Breast epithelium (tissue), 4 donors: ENCODE data around the gene ZKSCAN8. TPM values are rescaled to one million over a fixed set of nuclear protein-coding genes. Genes with fewer than 3 reads are reported as not detected.
A peak's percentile ranks its signal among the peaks of the same experiment; 100 is the strongest.

ENCODE experiments used
- DNase-seq, 2 donors: peaks; one replicate each; pipeline ENCODE4 v3.0.0-alpha.2; 2019; ENCODE audit warnings: low spot score in 2 of 2
- H3K27ac ChIP-seq, 2 donors: fragments of 200-600 bp; sonication (generic) in 1 of 2; one replicate each; pipeline ENCODE4 v1.5.1; 2016 to 2019; ENCODE audit warnings: mild to moderate bottlenecking in 1 of 2
- H3K27me3 ChIP-seq, 2 donors: fragments of 200-600 bp; sonication (generic) in 1 of 2; one replicate each; pipeline versions ENCODE4 v1.5.1 to v1.6.0; 2017 to 2019; ENCODE audit warnings: control low read depth in 1 of 2, mild to moderate bottlenecking in 1 of 2
- H3K36me3 ChIP-seq: fragments of 200-600 bp; one replicate; pipeline ENCODE4 v1.5.1; 2019
- H3K4me1 ChIP-seq, 2 donors: fragments of 200-600 bp; sonication (generic); one replicate each; pipeline ENCODE4 v1.5.1; 2016 to 2019; ENCODE audit warnings: control low read depth in 1 of 2
- H3K4me3 ChIP-seq, 3 donors: fragments of 200-600 bp; sonication (generic); 1 replicate in 2 of 3; 2 replicates in 1 of 3; pipeline ENCODE4 v1.5.1; 2016 to 2019; ENCODE audit warnings: mild to moderate bottlenecking in 3 of 3, moderate library complexity in 2 of 3
- H3K9me3 ChIP-seq, 2 donors: fragments of 200-600 bp; sonication (generic) in 1 of 2; one replicate each; pipeline ENCODE4 v1.5.1; 2016 to 2019; ENCODE audit warnings: control low read depth in 1 of 2
- CTCF ChIP-seq, 3 donors: fragments of 450-650 bp; IDR thresholded peaks; one replicate each; pipeline ENCODE4 v1.5.1; 2016 to 2017; ENCODE audit warnings: antibody characterized with exemption in 3 of 3, mild to moderate bottlenecking in 3 of 3, moderate library complexity in 3 of 3
- POLR2A ChIP-seq: fragments of 450-650 bp; IDR thresholded peaks from one replicate; pipeline ENCODE4 v1.6.1; 2016; ENCODE audit warnings: antibody characterized with exemption, mild to moderate bottlenecking, moderate library complexity
- POLR2AphosphoS5 ChIP-seq, 3 donors: sonication (generic); formaldehyde crosslinking; IDR thresholded peaks; one replicate each; pipeline ENCODE4 v1.6.1; 2017; ENCODE audit warnings: antibody characterized with exemption in 3 of 3
- intact Hi-C: fragments of 100-400 bp; cut with DNase I; formaldehyde crosslinking; loops from one replicate; pipeline ENCODE4 v1.15.1; 2023; ENCODE audit warnings: low total_unique reads
- total RNA-seq, 3 donors: library from RNA; depleted of rRNA; stranded (reverse); fragments of >200 nt; gene quantifications; one replicate each; pipeline ENCODE4 v1.1.0, GENCODE V29; 2016

Gene ZKSCAN8
- total RNA-seq, 3 donors from 2014 or later = 21.9 to 33.8 (median 22.9) TPM

DNA sequence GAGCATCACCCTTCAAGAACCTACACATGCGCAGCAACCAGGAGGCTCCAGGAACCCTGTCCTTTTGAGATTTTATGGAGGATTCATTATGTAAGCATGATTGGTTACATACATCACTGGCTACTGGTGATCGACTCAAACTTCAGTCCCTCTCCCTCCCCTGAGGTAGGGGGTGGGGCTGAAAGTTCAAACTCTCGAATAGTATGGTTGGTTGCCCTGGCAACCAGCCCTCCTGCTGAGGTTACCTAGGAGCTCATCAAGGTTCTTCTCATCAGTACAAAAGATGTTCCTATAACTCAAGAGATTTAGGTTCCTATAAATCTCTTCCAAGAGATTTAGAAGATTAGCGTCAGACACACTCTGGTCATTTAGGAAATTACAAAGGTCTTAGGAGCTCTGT lies 61.5 kb downstream of the ZKSCAN8 start:
- no peak for DNase-seq
- peaks cover 0 to 49% of the 10 kb centered on the region in 2 donors for H3K27me3 ChIP-seq
- H3K27ac ChIP-seq = no peak overlapping the region
- H3K4me1 ChIP-seq = no peaks in the 10 kb centered on the region
- peaks cover 0 to 30% of the 10 kb centered on the region in 2 donors for H3K9me3 ChIP-seq
- TF ChIP-seq POLR2A (no peak), POLR2AphosphoS5 (IDR thresholded peaks at IDR 0.05) (no peak), CTCF (IDR thresholded peaks at IDR 0.05) (no peak)
- intact Hi-C loops = no loop called here
- no peak overlapping the region for H3K4me3 ChIP-seq
- H3K36me3 ChIP-seq = no peaks in the 10 kb centered on the region

GRCh38 chr6:28205879-28206278 lies 64.2 kb downstream of the ZKSCAN8 start:
- no peaks in the 10 kb centered on the region for H3K4me1 ChIP-seq
- H3K27me3 ChIP-seq = peaks cover 0 to 60% of the 10 kb centered on the region in 2 donors
- DNase-seq = no peak
- no peak overlapping the region for H3K4me3 ChIP-seq
- H3K27ac ChIP-seq = no peak overlapping the region
- TF ChIP-seq CTCF (IDR thresholded peaks at IDR 0.05) = no peak
- no peak for TF ChIP-seq POLR2AphosphoS5 (IDR thresholded peaks at IDR 0.05)
- no peak for TF ChIP-seq POLR2A
- H3K9me3 ChIP-seq = peaks cover 0 to 30% of the 10 kb centered on the region in 2 donors
- no peaks in the 10 kb centered on the region for H3K36me3 ChIP-seq
- intact Hi-C loops = no loop called here

DNA sequence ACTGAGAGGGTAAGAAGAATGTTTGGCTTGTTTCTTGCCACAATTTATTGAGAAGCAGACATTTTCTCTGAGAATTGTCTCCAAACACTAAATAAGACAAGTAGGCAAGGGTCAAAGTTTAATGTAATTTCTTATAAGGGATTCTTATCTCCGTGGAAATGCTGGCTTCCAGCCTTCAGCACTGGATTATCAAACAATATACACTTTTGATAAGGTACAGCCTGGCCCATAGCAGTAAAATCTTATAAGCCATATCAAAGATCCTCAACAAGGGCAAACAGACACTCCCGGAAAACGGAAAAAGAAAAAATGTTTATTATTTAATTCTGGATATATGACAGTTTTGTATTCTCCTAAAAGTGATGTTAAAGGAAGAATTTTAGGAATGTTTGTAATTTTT lies 64.8 kb downstream of the ZKSCAN8 start:
- H3K4me1 ChIP-seq = no peaks in the 10 kb centered on the region
- TF ChIP-seq CTCF (IDR thresholded peaks at IDR 0.05) = no peak
- no peak for TF ChIP-seq POLR2AphosphoS5 (IDR thresholded peaks at IDR 0.05)
- TF ChIP-seq POLR2A = no peak
- no peak for DNase-seq
- intact Hi-C loops = no loop called here
- H3K36me3 ChIP-seq = no peaks in the 10 kb centered on the region
- H3K9me3 ChIP-seq = peaks cover 0 to 30% of the 10 kb centered on the region in 2 donors
- no peak overlapping the region for H3K27ac ChIP-seq
- peaks cover 0 to 66% of the 10 kb centered on the region in 2 donors for H3K27me3 ChIP-seq
- no peak overlapping the region for H3K4me3 ChIP-seq

GRCh38 chr6:28206928-28207509 lies 65.3 kb downstream of the ZKSCAN8 start:
- Histone ChIP-seq H3K27ac (no peak overlapping the region), H3K36me3 (no peaks in the 10 kb centered on the region), H3K9me3 (peaks cover 0 to 30% of the 10 kb centered on the region in 2 donors), H3K4me3 (peak overlapping the region in 1 of 3 donors; percentile 17), H3K27me3 (peaks cover 0 to 71% of the 10 kb centered on the region in 2 donors), H3K4me1 (no peaks in the 10 kb centered on the region)
- intact Hi-C loops = no loop called here
- DNase-seq = no peak
- TF ChIP-seq POLR2AphosphoS5 (IDR thresholded peaks at IDR 0.05) = no peak
- TF ChIP-seq CTCF (IDR thresholded peaks at IDR 0.05) = no peak
- TF ChIP-seq POLR2A = no peak

DNA sequence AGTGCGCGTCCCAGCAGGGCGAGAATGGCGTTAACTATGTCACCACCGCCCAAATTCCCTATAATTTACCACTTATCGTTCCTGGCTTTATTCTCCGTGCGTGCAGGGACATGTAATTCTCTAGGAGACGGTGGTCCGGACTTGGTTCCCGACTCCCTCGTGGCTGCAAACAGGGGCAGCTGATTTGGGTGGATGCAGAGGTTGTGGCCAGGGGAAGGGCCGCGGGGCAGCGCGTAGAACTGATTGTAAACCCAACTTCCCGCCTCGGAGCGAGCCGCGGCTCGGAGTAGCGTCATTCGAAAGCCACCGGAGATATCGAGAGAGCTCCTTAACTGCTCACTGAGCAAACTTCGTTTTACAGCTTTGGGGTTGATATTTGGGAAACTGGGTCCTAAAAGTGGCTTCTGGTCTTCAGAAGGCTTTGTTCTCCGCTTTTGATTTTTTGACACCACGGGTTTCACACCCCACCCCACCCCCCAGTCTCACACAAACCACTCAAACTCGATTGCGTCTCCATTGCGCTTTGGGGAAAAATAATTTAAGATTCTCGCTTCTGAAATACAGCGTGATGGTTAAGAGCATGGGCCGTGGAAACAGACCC lies 65.9 kb downstream of the ZKSCAN8 start:
- no peak for TF ChIP-seq POLR2AphosphoS5 (IDR thresholded peaks at IDR 0.05)
- no peak for TF ChIP-seq POLR2A
- TF ChIP-seq CTCF (IDR thresholded peaks at IDR 0.05) = no peak
- Histone ChIP-seq H3K27me3 (peaks cover 0 to 77% of the 10 kb centered on the region in 2 donors), H3K4me3 (peak overlapping the region in 1 of 3 donors; percentile 17), H3K4me1 (no peaks in the 10 kb centered on the region), H3K9me3 (peaks cover 0 to 27% of the 10 kb centered on the region in 2 donors), H3K27ac (no peak overlapping the region), H3K36me3 (no peaks in the 10 kb centered on the region)
- intact Hi-C loops = no loop called here
- no peak for DNase-seq
